HepG2 (cell line): ENCODE data around the gene RPS6KB2. TPM values are rescaled to one million over a fixed set of nuclear protein-coding genes. Genes with fewer than 3 reads are reported as not detected.

ENCODE experiments used
- AFF4 ChIP-seq: sonication (generic); formaldehyde crosslinking; IDR thresholded peaks from 2 replicates; pipeline ENCODE4 v1.4.0; 2020; ENCODE audit warnings: missing genetic modification reagents
- AHDC1 ChIP-seq: sonication (generic); formaldehyde crosslinking; IDR thresholded peaks from 2 replicates; pipeline ENCODE4 v1.5.1; 2020; ENCODE audit warnings: mild to moderate bottlenecking, missing genetic modification reagents, borderline replicate concordance
- CBX2 ChIP-seq, 2 experiments: fragments of 200-600 bp in 1 of 2; sonication (generic); formaldehyde crosslinking in 1 of 2; IDR thresholded peaks; 2 replicates each; pipeline versions ENCODE4 v1.7.0 to v1.8.1; 2018 to 2022; ENCODE audit warnings: low read depth in 2 of 2, low read length in 1 of 2, mild to moderate bottlenecking in 1 of 2, missing genetic modification reagents in 1 of 2
- CHD2 ChIP-seq: IDR thresholded peaks from 2 replicates; pipeline ENCODE4 v1.6.1; 2011; ENCODE audit warnings: low read depth, low read length, improper control_type of control experiment
- DMTF1 ChIP-seq: sonication (generic); formaldehyde crosslinking; IDR thresholded peaks from 2 replicates; pipeline ENCODE4 v1.4.0; 2020; ENCODE audit warnings: mild to moderate bottlenecking, missing genetic modification reagents
- FLYWCH1 ChIP-seq: sonication (generic); formaldehyde crosslinking; IDR thresholded peaks from 2 replicates; pipeline ENCODE4 v1.8.1; 2023; ENCODE audit warnings: mild to moderate bottlenecking, missing genetic modification reagents
- FOXA3 ChIP-seq: IDR thresholded peaks from 2 replicates; pipeline ENCODE4 v1.6.1; 2016; ENCODE audit warnings: missing genetic modification reagents, missing compliant biosample characterization
- HNF4A ChIP-seq: sonication (generic); formaldehyde crosslinking; IDR thresholded peaks from 2 replicates; pipeline ENCODE4 v1.4.0; 2020; ENCODE audit warnings: missing genetic modification reagents
- POLR2AphosphoS5 ChIP-seq: IDR thresholded peaks from 2 replicates; pipeline ENCODE4 v1.6.1; 2012; ENCODE audit warnings: low read depth, low read length
- RAD21 ChIP-seq: fragments of 450-650 bp; formaldehyde crosslinking; IDR thresholded peaks from 2 replicates; pipeline ENCODE4 v1.5.0; 2020; ENCODE audit warnings: mild to moderate bottlenecking
- SP4 ChIP-seq: sonication (generic); formaldehyde crosslinking; IDR thresholded peaks from 2 replicates; pipeline ENCODE4 v1.8.1; 2023; ENCODE audit warnings: mild to moderate bottlenecking, missing genetic modification reagents
- ZBTB7B ChIP-seq: sonication (generic); formaldehyde crosslinking; IDR thresholded peaks from 2 replicates; pipeline ENCODE4 v1.4.0; 2020; ENCODE audit warnings: missing genetic modification reagents
- ZBTB8A ChIP-seq: sonication (generic); formaldehyde crosslinking; IDR thresholded peaks from 2 replicates; pipeline ENCODE4 v1.4.0; 2020; ENCODE audit warnings: mild to moderate bottlenecking, low read depth, missing genetic modification reagents, borderline replicate concordance
- ZNF619 ChIP-seq: sonication (generic); formaldehyde crosslinking; IDR thresholded peaks from 2 replicates; pipeline ENCODE4 v1.4.0; 2020; ENCODE audit warnings: mild to moderate bottlenecking, missing genetic modification reagents
- ZSCAN25 ChIP-seq: sonication (generic); formaldehyde crosslinking; IDR thresholded peaks from 2 replicates; pipeline ENCODE4 v1.8.0; 2022; ENCODE audit warnings: mild to moderate bottlenecking, missing genetic modification reagents
- polyA plus RNA-seq, 8 experiments: library from polyadenylated mRNA; depleted of rRNA in 3 of 8; stranded (reverse) in 7 of 8; unstranded in 1 of 8; fragments of >200 nt; fragmentation: Illumina TruSeq in 4 of 8; extraction: Trizol in 4 of 8; gene quantifications; 2 replicates each; pipeline versions ENCODE4 v1.2.1 to v1.2.3, GENCODE V29; 2011 to 2016; ENCODE audit warnings: low read depth in 4 of 8, missing spikeins in 1 of 8, mixed read lengths in 1 of 8; ENCODE audit not compliant: insufficient read depth in 1 of 8
- total RNA-seq, 5 experiments: library from RNA; depleted of rRNA; stranded (reverse); fragments of >200 nt; fragmentation: Illumina TruSeq; extraction: Trizol; gene quantifications; 2 replicates each; pipeline ENCODE4 v1.2.3, GENCODE V29; 2016; ENCODE audit warnings: low read depth in 1 of 5
- TF ChIP-seq, protein P1 (sequence below): sonication (generic); formaldehyde crosslinking; conservative IDR thresholded peaks from 2 replicates; pipeline ENCODE4 v1.4.0; 2020; ENCODE audit warnings: missing genetic modification reagents

The RPS6KB2 gene
- total and polyA plus RNA-seq, 2 of the 13 experiments (the other 11 are each of a cell fraction or from before 2014, with no cell fraction given) = 52.9 to 54.8 TPM

GRCh38 chr11:67420646-67421429 lies 7.5 kb upstream of the RPS6KB2 start (continued):
- TF ChIP-seq, protein P1, sequence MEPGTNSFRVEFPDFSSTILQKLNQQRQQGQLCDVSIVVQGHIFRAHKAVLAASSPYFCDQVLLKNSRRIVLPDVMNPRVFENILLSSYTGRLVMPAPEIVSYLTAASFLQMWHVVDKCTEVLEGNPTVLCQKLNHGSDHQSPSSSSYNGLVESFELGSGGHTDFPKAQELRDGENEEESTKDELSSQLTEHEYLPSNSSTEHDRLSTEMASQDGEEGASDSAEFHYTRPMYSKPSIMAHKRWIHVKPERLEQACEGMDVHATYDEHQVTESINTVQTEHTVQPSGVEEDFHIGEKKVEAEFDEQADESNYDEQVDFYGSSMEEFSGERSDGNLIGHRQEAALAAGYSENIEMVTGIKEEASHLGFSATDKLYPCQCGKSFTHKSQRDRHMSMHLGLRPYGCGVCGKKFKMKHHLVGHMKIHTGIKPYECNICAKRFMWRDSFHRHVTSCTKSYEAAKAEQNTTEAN (CRISPR knock-in tag) = peak; percentile 64; the same call in 1 of the 2 replicates
- TF ChIP-seq ZBTB8A (CRISPR knock-in tag) (no peak), CBX2 (IDR thresholded peaks at IDR 0.05; ENCODE audit: low read depth, low read length) (no peak), CBX2 (CRISPR knock-in tag; IDR thresholded peaks at IDR 0.05; ENCODE audit: low read depth) (no peak), POLR2AphosphoS5 (peak; percentile 57; the same call in 1 of the 2 replicates), CHD2 (no peak), RAD21 (CRISPR knock-in tag) (peak; percentile 50), AHDC1 (CRISPR knock-in tag) (no peak), SP4 (CRISPR knock-in tag) (peak; percentile 98), HNF4A (CRISPR knock-in tag) (no peak), AFF4 (CRISPR knock-in tag) (no peak), FOXA3 (CRISPR knock-in tag) (no peak), ZSCAN25 (CRISPR knock-in tag) (no peak), ZNF619 (CRISPR knock-in tag) (no peak), FLYWCH1 (CRISPR knock-in tag) (0 out of 2 replicates have a peak, but pooled peaks have one; percentile 19), ZBTB7B (CRISPR knock-in tag) (no peak), DMTF1 (CRISPR knock-in tag) (no peak)
